ENCODE measurements around the gene IRAK1. TPM values are rescaled to one million over a fixed set of nuclear protein-coding genes. Genes with fewer than 3 reads are reported as not detected.
A peak's percentile ranks its signal among the peaks of the same experiment; 100 is the strongest.

IRAK1 gene
- total and polyA plus RNA-seq, 9 of the 15 experiments (the other 6 are each of a cell fraction or from before 2014, with no cell fraction given) = 11.6 to 261 (median 91.6) TPM

- intact Hi-C loops (cut with micrococcal nuclease) (no loop called here), in situ Hi-C loops (cut with MboI) (no loop called here)
- peaks cover 58% of the 10 kb centered on the region for H3K36me3 ChIP-seq (ENCODE audit: control insufficient read depth, insufficient read depth, low read length)
- TF ChIP-seq SNIP1 (IDR thresholded peaks at IDR 0.05; ENCODE audit: low read depth) = no peak
- no peak for TF ChIP-seq GTF2E2 (tag; IDR thresholded peaks at IDR 0.05)
- TF ChIP-seq POLR2G (IDR thresholded peaks at IDR 0.05; ENCODE audit: low read depth, low read length) = peak; percentile 60
- peak; percentile 80 for TF ChIP-seq RBFOX2 (IDR thresholded peaks at IDR 0.05; ENCODE audit: low read depth, low read length)
- no peak for TF ChIP-seq PRMT5 (CRISPR knock-in tag; IDR thresholded peaks at IDR 0.05)
- peak; percentile 34; the same call in 1 of the 2 replicates for TF ChIP-seq ZNF384 (IDR thresholded peaks at IDR 0.05; ENCODE audit: low read depth, low read length)
- 0 out of 6 replicates have a peak, but pooled peaks of 1 of the 3 experiments have one; percentile 3 for TF ChIP-seq CTCF (IDR thresholded peaks at IDR 0.05 in 2 of 3, conservative IDR thresholded peaks at IDR 0.05 in 1 of 3; ENCODE audit: insufficient read depth in 2 of 3, low read depth in 1 of 3, low read length in 3 of 3)
- H3K4me1 ChIP-seq (replicated peaks in 1 of 2; ENCODE audit: control insufficient read depth in 2 of 2, insufficient read depth in 2 of 2, low read length in 2 of 2) = peaks cover 21 to 83% of the 10 kb centered on the region in 2 experiments
- H3K9me1 ChIP-seq (ENCODE audit: control insufficient read depth, insufficient read depth, low read length) = no peaks in the 10 kb centered on the region
- peak overlapping the region; percentile 93 to 99 for H3K9ac ChIP-seq (ENCODE audit: insufficient read depth in 1 of 2, low read depth in 2 of 2, low read length in 2 of 2)
- FAIRE-seq = no peak
- H3K9me3 ChIP-seq (replicated peaks; ENCODE audit: control insufficient read depth, insufficient read depth, low read depth, low read length) = no peaks in the 10 kb centered on the region
- H3K27me3 ChIP-seq (ENCODE audit: control insufficient read depth in 2 of 2, insufficient read depth in 2 of 2, low read length in 2 of 2) = no peaks in the 10 kb centered on the region
- peaks cover 60% of the 10 kb centered on the region for H3K79me2 ChIP-seq (ENCODE audit: control insufficient read depth, insufficient read depth, low read length)
- no peak overlapping the region for H2AFZ ChIP-seq (ENCODE audit: low read depth, low read length)
- no peak for DNase-seq (ENCODE audit: extremely low read depth in 1 of 4, low spot score in 3 of 4)
- peak overlapping the region; percentile 92 for H3K4me2 ChIP-seq (ENCODE audit: insufficient read depth, low read length)
- CTCF ChIA-PET (ENCODE audit: low intra/inter-chr PET ratio) = no interaction called here
- H3K27ac ChIP-seq (ENCODE audit: extremely low read depth, low read depth, low read length) = peak overlapping the region; percentile 93
- no peak for ATAC-seq
- POLR2A ChIA-PET = interaction anchor here (0.7 to 1.4 kb wide), 5 partner anchors 9 to 73 kb away, joined by 3 to 6 read pairs (median 4); no protein-coding TSS in a partner anchor
- no peaks in the 10 kb centered on the region; the same call in 1 of the 2 replicates for H4K20me1 ChIP-seq (replicated peaks; ENCODE audit: control insufficient read depth, insufficient read depth, low read length)
- 70% methylated on average over 2 of the region's 26 CpGs for WGBS (ENCODE audit: insufficient coverage, low coverage, missing lambda C conversion rate)
- no TSS peak for BruUV-seq (replicated peaks)
- H3K4me3 ChIP-seq = peak overlapping the region; percentile 81
Observed at GRCh38 chrX:154017766-154018517, 1.8 kb downstream of the IRAK1 start.
